Activated naive CD4-positive, alpha-beta T cell treated with anti-CD3 and anti-CD28 coated beads, Interleukin-2, amount 50 U/mL, for 72 hours (primary cell): Measurements from ENCODE around the gene EXOC3. TPM values are rescaled to one million over a fixed set of nuclear protein-coding genes. Genes with fewer than 3 reads are reported as not detected.
"Not testable (repeated sequence)": the region's sequence is repeated elsewhere in the genome, so short reads cannot be mapped to it uniquely, and the experiment has no call there.

ENCODE experiments used
- ATAC-seq, 2 donors: fragments of 150-1000 bp; cut with Tn5 transposase; 2 replicates each; pipeline ENCODE4 v1.10.0; 2021; ENCODE audit warnings: mild to moderate bottlenecking in 2 of 2, moderate library complexity in 2 of 2
- DNase-seq, 2 donors: peaks; one replicate each; pipeline ENCODE4 v3.0.0; 2021 to 2022; ENCODE audit warnings: low spot score in 2 of 2
- H3K27ac Mint-ChIP-seq, 2 donors: one replicate each; pipeline ENCODE4 v1.8.0; 2022; ENCODE audit warnings: mild to moderate bottlenecking in 2 of 2, mixed read lengths in 2 of 2
- H3K36me3 Mint-ChIP-seq, 2 donors: one replicate each; pipeline ENCODE4 v1.8.0; 2022; ENCODE audit warnings: mixed read lengths in 2 of 2
- H3K9me3 Mint-ChIP-seq, 2 donors: one replicate each; pipeline ENCODE4 v1.8.0; 2022; ENCODE audit warnings: mixed read lengths in 2 of 2
- total RNA-seq, 2 donors: library from RNA; stranded (reverse); gene quantifications; one replicate each; pipeline ENCODE4 v1.2.3, GENCODE V29; 2022

Gene EXOC3
- total RNA-seq, result 100 to 1,000 TPM in 1 of 2 donors, 10 to 100 TPM in 1; 83.8 to 101 TPM

- Mint-ChIP-seq H3K27ac (peak within 1 kb of the TSS; percentile 94 to 99), H3K9me3 (no peaks in the 10 kb centered on the region), H3K36me3 (peaks cover 6 to 20% of the 10 kb centered on the region in 2 donors)
- peak; percentile 89 to 95 for ATAC-seq
- DNase-seq, result peak; percentile 76 to 83
Observed at GRCh38 chr5:442335-443238, at the start of gene EXOC3. Gene EXOC3 (plus strand): TSS chr5:443176. CDS start chr5:446206, 3,030 bp downstream.

- Mint-ChIP-seq H3K27ac (peak overlapping the region; percentile 95 to 98), H3K9me3 (no peaks in the 10 kb centered on the region), H3K36me3 (peaks cover 11 to 21% of the 10 kb centered on the region in 2 donors)
- DNase-seq (peak in 1 of 2 donors; percentile 48), ATAC-seq (no peak)
Observed at GRCh38 chr5:393846-394275, 49.1 kb upstream of the EXOC3 start.

- H3K27ac Mint-ChIP-seq, result peak overlapping the region in 1 of 2 donors; percentile 95
- no peaks in the 10 kb centered on the region for H3K9me3 Mint-ChIP-seq
- ATAC-seq (no peak), DNase-seq (peak in 1 of 2 donors; percentile 44)
- H3K36me3 Mint-ChIP-seq, result peaks cover 14 to 23% of the 10 kb centered on the region in 2 donors
Observed at GRCh38 chr5:394671-395155, 48.3 kb upstream of the EXOC3 start.

GRCh38 chr5:395156-395920 lies 47.6 kb upstream of the EXOC3 start:
- Mint-ChIP-seq H3K27ac (peak overlapping the region in 1 of 2 donors; percentile 95), H3K36me3 (peaks cover 21 to 29% of the 10 kb centered on the region in 2 donors), H3K9me3 (no peaks in the 10 kb centered on the region)
- DNase-seq (peak in 1 of 2 donors; percentile 52), ATAC-seq (no peak)

GRCh38 chr5:395921-396530 lies 47.0 kb upstream of the EXOC3 start:
- Mint-ChIP-seq H3K36me3 (peaks cover 25 to 34% of the 10 kb centered on the region in 2 donors), H3K9me3 (no peaks in the 10 kb centered on the region), H3K27ac (peak overlapping the region; percentile 9 to 95)
- ATAC-seq, result no peak
- DNase-seq, result peak in 1 of 2 donors; percentile 55

GRCh38 chr5:396531-396961 lies 46.4 kb upstream of the EXOC3 start:
- DNase-seq (peak in 1 of 2 donors; percentile 52), ATAC-seq (no peak)
- Mint-ChIP-seq H3K27ac (peak overlapping the region in 1 of 2 donors; percentile 9), H3K36me3 (peaks cover 29 to 39% of the 10 kb centered on the region in 2 donors), H3K9me3 (no peaks in the 10 kb centered on the region)

GRCh38 chr5:398141-398474 lies 44.9 kb upstream of the EXOC3 start:
- Mint-ChIP-seq H3K36me3 (peaks cover 32 to 47% of the 10 kb centered on the region in 2 donors), H3K27ac (peak overlapping the region; percentile 36 to 95)
- ATAC-seq, H3K9me3 Mint-ChIP-seq: not testable (repeated sequence)
- peak in 1 of 2 donors; percentile 49 for DNase-seq

- DNase-seq (peak in 1 of 2 donors; percentile 55), ATAC-seq (peak in 1 of 2 donors; percentile 6)
- Mint-ChIP-seq H3K9me3 (peaks cover 0 to 6% of the 10 kb centered on the region in 2 donors), H3K36me3 (peaks cover 28 to 43% of the 10 kb centered on the region in 2 donors), H3K27ac (peak overlapping the region; percentile 95)
Observed at GRCh38 chr5:398475-399295, 44.3 kb upstream of the EXOC3 start.

GRCh38 chr5:399296-400281 lies 43.4 kb upstream of the EXOC3 start:
- Mint-ChIP-seq H3K27ac (peak overlapping the region; percentile 95), H3K36me3 (peaks cover 29 to 47% of the 10 kb centered on the region in 2 donors), H3K9me3 (peaks cover 0 to 6% of the 10 kb centered on the region in 2 donors)
- DNase-seq, result peak; percentile 64 to 88
- peak; percentile 69 to 84 for ATAC-seq

- peak overlapping the region; percentile 95 for H3K27ac Mint-ChIP-seq
- peaks cover 0 to 6% of the 10 kb centered on the region in 2 donors for H3K9me3 Mint-ChIP-seq
- peak in 1 of 2 donors; percentile 1 for ATAC-seq
- DNase-seq, result no peak
- H3K36me3 Mint-ChIP-seq, result peaks cover 29 to 47% of the 10 kb centered on the region in 2 donors
Observed at GRCh38 chr5:400282-401145, 42.5 kb upstream of the EXOC3 start.

- peak overlapping the region; percentile 20 to 85 for H3K27ac Mint-ChIP-seq
- H3K9me3 Mint-ChIP-seq, result peaks cover 0 to 6% of the 10 kb centered on the region in 2 donors
- no peak for ATAC-seq
- DNase-seq, result peak in 1 of 2 donors; percentile 56
- peaks cover 33 to 47% of the 10 kb centered on the region in 2 donors for H3K36me3 Mint-ChIP-seq
Observed at GRCh38 chr5:401146-402034, 41.6 kb upstream of the EXOC3 start.

GRCh38 chr5:402219-402614 lies 40.8 kb upstream of the EXOC3 start:
- Mint-ChIP-seq H3K36me3 (peaks cover 33 to 47% of the 10 kb centered on the region in 2 donors), H3K27ac (peak overlapping the region; percentile 72 to 85)
- ATAC-seq, H3K9me3 Mint-ChIP-seq: not testable (repeated sequence)
- DNase-seq, result peak in 1 of 2 donors; percentile 21
